ENCODE measurements around the gene TTYH2.

DNA sequence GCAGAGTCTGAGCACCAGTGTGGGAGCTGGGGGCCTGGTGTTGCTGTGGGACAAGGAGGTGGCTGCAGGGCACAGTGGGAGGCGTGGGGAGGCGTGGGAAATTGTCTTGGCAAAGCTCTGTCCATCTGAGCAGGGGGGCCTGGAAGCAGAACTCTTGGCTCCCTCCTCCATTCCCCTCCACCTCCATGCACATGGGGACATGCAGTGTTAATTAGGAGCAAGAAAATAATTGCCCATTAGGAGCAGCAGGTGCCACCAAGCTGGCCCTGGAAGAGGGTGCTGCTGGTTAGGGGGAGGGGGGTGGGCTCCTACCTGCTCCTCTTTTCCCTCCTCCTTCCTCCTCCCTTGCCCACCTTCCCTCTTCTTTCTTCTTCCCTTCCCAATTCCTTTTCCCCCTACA is 4.5 kb downstream of the TTYH2 start:
- TF ChIP-seq, protein P1, sequence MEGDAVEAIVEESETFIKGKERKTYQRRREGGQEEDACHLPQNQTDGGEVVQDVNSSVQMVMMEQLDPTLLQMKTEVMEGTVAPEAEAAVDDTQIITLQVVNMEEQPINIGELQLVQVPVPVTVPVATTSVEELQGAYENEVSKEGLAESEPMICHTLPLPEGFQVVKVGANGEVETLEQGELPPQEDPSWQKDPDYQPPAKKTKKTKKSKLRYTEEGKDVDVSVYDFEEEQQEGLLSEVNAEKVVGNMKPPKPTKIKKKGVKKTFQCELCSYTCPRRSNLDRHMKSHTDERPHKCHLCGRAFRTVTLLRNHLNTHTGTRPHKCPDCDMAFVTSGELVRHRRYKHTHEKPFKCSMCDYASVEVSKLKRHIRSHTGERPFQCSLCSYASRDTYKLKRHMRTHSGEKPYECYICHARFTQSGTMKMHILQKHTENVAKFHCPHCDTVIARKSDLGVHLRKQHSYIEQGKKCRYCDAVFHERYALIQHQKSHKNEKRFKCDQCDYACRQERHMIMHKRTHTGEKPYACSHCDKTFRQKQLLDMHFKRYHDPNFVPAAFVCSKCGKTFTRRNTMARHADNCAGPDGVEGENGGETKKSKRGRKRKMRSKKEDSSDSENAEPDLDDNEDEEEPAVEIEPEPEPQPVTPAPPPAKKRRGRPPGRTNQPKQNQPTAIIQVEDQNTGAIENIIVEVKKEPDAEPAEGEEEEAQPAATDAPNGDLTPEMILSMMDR (conservative IDR thresholded peaks at IDR 0.05; ENCODE audit: low read length), result no peak
- TF ChIP-seq EZH2phosphoT487 (IDR thresholded peaks at IDR 0.05; ENCODE audit: borderline replicate concordance, low read depth, low read length), result no peak
